Measurements from ENCODE around the gene PCDHA8.
"Not testable (repeated sequence)": the region's sequence is repeated elsewhere in the genome, so short reads cannot be mapped to it uniquely, and the experiment has no call there.

Gene PCDHA8

GRCh38 chr5:140823475-140823874, 17.5 kb upstream of the PCDHA8 start:
- no peak overlapping the region for H3K4me3 ChIP-seq (ENCODE audit: low read depth, low read length)
- no peak for TF ChIP-seq CTCF (IDR thresholded peaks at IDR 0.05; ENCODE audit: borderline replicate concordance, insufficient read depth, low read depth, low read length)

- TF ChIP-seq CTCF (IDR thresholded peaks at IDR 0.05; ENCODE audit: borderline replicate concordance, insufficient read depth, low read depth, low read length), result no peak
- no peak within 1 kb of the TSS for H3K4me3 ChIP-seq (ENCODE audit: low read depth, low read length)
Observed at GRCh38 chr5:140827704-140828361, 13.2 kb upstream of the PCDHA8 start, which contains the start of gene PCDHA6. Gene PCDHA6, plus strand, starts transcription at chr5:140827960. Its CDS starts 132 bp downstream, at chr5:140828092.

- H3K4me3 ChIP-seq (ENCODE audit: low read depth, low read length), result no peak overlapping the region
- no peak for TF ChIP-seq CTCF (IDR thresholded peaks at IDR 0.05; ENCODE audit: borderline replicate concordance, insufficient read depth, low read depth, low read length)
Observed at GRCh38 chr5:140828362-140828737, 12.6 kb upstream of the PCDHA8 start.

- H3K4me3 ChIP-seq (ENCODE audit: low read depth, low read length), result not testable (repeated sequence)
Observed at GRCh38 chr5:140829511-140830501, 11.2 kb upstream of the PCDHA8 start.

GRCh38 chr5:140833993-140834392, 7.0 kb upstream of the PCDHA8 start, which contains the start of gene PCDHA7:
Gene PCDHA7, plus strand, starts transcription at chr5:140834269. Its CDS starts 115 bp downstream, at chr5:140834384.
- no peak within 1 kb of the TSS for H3K4me3 ChIP-seq (ENCODE audit: low read depth, low read length)

GRCh38 chr5:140834439-140835008, 6.5 kb upstream of the PCDHA8 start:
- not testable (repeated sequence) for H3K4me3 ChIP-seq (ENCODE audit: low read depth, low read length)

More at GRCh38 chr5:140833993-140834392, 7.0 kb upstream of the PCDHA8 start, which contains the start of gene PCDHA7:
- TF ChIP-seq CTCF (IDR thresholded peaks at IDR 0.05; ENCODE audit: borderline replicate concordance, insufficient read depth, low read depth, low read length), result no peak

- TF ChIP-seq CTCF (IDR thresholded peaks at IDR 0.05; ENCODE audit: borderline replicate concordance, insufficient read depth, low read depth, low read length), result no peak
- H3K4me3 ChIP-seq (ENCODE audit: low read depth, low read length), result no peak overlapping the region
Observed at GRCh38 chr5:140835622-140836510, 5.1 kb upstream of the PCDHA8 start.
